ENCODE measurements around the gene ELMO2. TPM values are rescaled to one million over a fixed set of nuclear protein-coding genes. Genes with fewer than 3 reads are reported as not detected.

The ELMO2 gene
- total RNA-seq, 1 experiment from 2014 or later = 28.4 TPM

DNA sequence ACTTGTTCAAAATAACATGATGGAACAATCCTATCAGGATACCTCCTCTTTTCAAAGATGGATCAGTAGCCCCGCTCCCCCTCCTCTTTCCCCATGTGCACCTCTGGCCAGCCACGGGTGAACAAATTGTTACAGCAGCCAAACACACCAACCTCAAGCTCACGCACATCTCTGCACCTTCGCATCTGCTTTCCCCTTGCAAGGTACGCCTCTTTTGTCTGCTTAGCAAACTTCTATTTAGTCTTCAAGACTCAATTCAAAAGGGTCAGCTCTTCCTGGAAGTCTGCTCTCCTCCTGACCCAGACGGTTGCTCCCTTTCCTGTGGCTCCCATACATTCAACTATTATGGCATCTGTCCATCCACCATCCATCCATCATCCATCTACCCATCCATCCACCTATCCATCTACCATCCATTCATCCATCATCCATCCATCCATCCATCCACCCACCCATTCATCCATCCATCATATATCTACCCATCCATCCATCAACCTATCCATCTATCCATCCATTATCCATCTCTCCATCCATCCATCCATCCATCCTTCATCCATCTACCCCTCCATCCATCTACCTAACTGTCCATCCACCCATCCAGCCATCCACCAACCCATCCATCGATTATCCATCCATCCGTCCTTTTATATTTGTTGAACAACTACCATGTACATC is 61.8 kb downstream of the ELMO2 start:
- POLR2A ChIA-PET = no interaction called here

DNA sequence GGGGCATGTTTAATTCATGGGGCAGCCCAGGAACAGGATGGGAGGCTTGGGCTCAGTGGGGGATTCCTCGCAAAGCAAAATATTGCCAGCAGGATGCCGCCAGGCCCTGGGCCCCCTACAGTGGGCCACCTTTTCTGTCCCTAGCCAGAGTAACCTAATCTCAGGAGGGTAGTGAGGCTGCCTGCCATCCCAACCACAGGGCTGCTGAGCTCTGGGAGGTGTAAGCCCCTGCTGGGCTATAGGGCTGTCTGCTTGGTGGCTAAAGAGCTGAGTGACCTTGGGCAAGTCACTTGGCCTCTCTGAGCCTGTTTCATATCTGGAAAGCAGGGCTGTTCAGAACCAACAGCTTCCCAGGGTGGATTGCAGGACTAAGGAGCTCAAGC is 62.4 kb downstream of the ELMO2 start:
- POLR2A ChIA-PET = no interaction called here

More for the DNA sequence above, 61.8 kb downstream of the ELMO2 start:
- ATAC-seq (no peak), DNase-seq (ENCODE audit: low spot score) (no peak)
- Mint-ChIP-seq H3K27me3 (ENCODE audit: low read depth) (peaks cover 18% of the 10 kb centered on the region), H3K36me3 (peaks cover 2% of the 10 kb centered on the region; the same call in 1 of the 2 replicates), H3K4me3 (no peak overlapping the region), H3K9me3 (no peaks in the 10 kb centered on the region), H3K27ac (no peak overlapping the region), H3K4me1 (peaks cover 28% of the 10 kb centered on the region)
- CTCF ChIA-PET = interaction anchor here (1.3 to 1.4 kb wide), 2 partner anchors 38 to 216 kb away, joined by 4 to 6 read pairs; no protein-coding TSS in a partner anchor
- TF ChIP-seq FOXK1 (CRISPR knock-in tag; IDR thresholded peaks at IDR 0.05) = no peak
- no peak for TF ChIP-seq NR3C1 (CRISPR knock-in tag; conservative IDR thresholded peaks at IDR 0.05; ENCODE audit: low read depth)
- no peak for TF ChIP-seq HMGA2 (CRISPR knock-in tag; IDR thresholded peaks at IDR 0.05)
- TF ChIP-seq GRHL2 (CRISPR knock-in tag; IDR thresholded peaks at IDR 0.05; ENCODE audit: insufficient replicate concordance, severe bottlenecking) = no peak
- TF ChIP-seq ZNF121 (CRISPR knock-in tag; IDR thresholded peaks at IDR 0.05) = no peak
- TF ChIP-seq NFYB (CRISPR knock-in tag; conservative IDR thresholded peaks at IDR 0.05; ENCODE audit: low read depth) = no peak
- TF ChIP-seq, protein P1, sequence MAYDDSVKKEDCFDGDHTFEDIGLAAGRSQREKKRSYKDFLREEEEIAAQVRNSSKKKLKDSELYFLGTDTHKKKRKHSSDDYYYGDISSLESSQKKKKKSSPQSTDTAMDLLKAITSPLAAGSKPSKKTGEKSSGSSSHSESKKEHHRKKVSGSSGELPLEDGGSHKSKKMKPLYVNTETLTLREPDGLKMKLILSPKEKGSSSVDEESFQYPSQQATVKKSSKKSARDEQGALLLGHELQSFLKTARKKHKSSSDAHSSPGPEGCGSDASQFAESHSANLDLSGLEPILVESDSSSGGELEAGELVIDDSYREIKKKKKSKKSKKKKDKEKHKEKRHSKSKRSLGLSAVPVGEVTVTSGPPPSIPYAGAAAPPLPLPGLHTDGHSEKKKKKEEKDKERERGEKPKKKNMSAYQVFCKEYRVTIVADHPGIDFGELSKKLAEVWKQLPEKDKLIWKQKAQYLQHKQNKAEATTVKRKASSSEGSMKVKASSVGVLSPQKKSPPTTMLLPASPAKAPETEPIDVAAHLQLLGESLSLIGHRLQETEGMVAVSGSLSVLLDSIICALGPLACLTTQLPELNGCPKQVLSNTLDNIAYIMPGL (CRISPR knock-in tag; IDR thresholded peaks at IDR 0.05) = no peak

DNA sequence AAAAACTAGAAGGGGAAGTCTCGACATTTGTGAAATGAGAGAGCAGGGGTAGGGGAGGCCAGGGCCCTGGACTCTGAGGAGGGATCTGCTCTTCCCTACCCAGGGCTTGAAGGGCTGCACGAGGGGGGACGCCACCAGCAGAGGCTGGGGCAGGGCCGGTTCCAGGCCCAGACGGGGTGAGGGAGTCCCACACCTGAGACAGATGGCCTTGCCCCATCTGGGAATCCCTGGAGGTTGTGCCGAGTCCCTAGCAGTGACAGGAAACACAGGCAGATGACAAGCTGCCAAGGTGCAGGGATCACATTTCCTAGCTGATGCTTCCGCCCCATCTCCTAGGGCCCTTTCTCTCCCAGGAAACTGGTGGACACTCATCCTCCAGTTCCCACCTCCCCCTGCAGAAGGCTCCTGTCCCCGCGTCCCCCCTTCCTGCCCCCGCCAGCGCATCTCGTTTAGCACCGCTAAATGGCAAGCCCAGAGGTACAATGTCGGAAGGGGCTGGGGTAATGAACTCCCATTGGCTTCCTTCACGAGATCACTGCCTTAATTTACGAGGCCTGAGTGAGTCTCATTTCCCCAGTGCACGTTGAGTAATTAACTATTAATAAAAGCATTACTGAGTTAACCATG is 63.0 kb downstream of the ELMO2 start:
- DNase-seq (ENCODE audit: low spot score) (no peak), ATAC-seq (no peak)
- H3K4me3 Mint-ChIP-seq = no peak overlapping the region
- no peaks in the 10 kb centered on the region for H3K36me3 Mint-ChIP-seq
- POLR2A ChIA-PET = no interaction called here
- H3K27me3 Mint-ChIP-seq (ENCODE audit: low read depth) = peaks cover 18% of the 10 kb centered on the region
- CTCF ChIA-PET = interaction anchor here (0.8 to 1.4 kb wide), 4 partner anchors 10 to 215 kb away, joined by 3 to 6 read pairs (median 4); no protein-coding TSS in a partner anchor
- H3K4me1 Mint-ChIP-seq = peaks cover 17% of the 10 kb centered on the region
- no peaks in the 10 kb centered on the region for H3K9me3 Mint-ChIP-seq
- H3K27ac Mint-ChIP-seq = no peak overlapping the region
- TF ChIP-seq NFATC4 (CRISPR knock-in tag; IDR thresholded peaks at IDR 0.05) (no peak), FOXP1 (CRISPR knock-in tag; IDR thresholded peaks at IDR 0.05; ENCODE audit: borderline replicate concordance) (no peak), ZNF138 (CRISPR knock-in tag; conservative IDR thresholded peaks at IDR 0.05) (no peak), RELA (CRISPR knock-in tag; IDR thresholded peaks at IDR 0.05; ENCODE audit: borderline replicate concordance) (no peak), CREB1 (CRISPR knock-in tag; IDR thresholded peaks at IDR 0.05) (no peak), NFE2L1 (CRISPR knock-in tag; IDR thresholded peaks at IDR 0.05) (no peak)
- TF ChIP-seq, protein P2, sequence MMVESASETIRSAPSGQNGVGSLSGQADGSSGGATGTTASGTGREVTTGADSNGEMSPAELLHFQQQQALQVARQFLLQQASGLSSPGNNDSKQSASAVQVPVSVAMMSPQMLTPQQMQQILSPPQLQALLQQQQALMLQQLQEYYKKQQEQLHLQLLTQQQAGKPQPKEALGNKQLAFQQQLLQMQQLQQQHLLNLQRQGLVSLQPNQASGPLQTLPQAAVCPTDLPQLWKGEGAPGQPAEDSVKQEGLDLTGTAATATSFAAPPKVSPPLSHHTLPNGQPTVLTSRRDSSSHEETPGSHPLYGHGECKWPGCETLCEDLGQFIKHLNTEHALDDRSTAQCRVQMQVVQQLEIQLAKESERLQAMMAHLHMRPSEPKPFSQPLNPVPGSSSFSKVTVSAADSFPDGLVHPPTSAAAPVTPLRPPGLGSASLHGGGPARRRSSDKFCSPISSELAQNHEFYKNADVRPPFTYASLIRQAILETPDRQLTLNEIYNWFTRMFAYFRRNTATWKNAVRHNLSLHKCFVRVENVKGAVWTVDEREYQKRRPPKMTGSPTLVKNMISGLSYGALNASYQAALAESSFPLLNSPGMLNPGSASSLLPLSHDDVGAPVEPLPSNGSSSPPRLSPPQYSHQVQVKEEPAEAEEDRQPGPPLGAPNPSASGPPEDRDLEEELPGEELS (CRISPR knock-in tag; IDR thresholded peaks at IDR 0.05) = no peak
- TF ChIP-seq, protein P3, sequence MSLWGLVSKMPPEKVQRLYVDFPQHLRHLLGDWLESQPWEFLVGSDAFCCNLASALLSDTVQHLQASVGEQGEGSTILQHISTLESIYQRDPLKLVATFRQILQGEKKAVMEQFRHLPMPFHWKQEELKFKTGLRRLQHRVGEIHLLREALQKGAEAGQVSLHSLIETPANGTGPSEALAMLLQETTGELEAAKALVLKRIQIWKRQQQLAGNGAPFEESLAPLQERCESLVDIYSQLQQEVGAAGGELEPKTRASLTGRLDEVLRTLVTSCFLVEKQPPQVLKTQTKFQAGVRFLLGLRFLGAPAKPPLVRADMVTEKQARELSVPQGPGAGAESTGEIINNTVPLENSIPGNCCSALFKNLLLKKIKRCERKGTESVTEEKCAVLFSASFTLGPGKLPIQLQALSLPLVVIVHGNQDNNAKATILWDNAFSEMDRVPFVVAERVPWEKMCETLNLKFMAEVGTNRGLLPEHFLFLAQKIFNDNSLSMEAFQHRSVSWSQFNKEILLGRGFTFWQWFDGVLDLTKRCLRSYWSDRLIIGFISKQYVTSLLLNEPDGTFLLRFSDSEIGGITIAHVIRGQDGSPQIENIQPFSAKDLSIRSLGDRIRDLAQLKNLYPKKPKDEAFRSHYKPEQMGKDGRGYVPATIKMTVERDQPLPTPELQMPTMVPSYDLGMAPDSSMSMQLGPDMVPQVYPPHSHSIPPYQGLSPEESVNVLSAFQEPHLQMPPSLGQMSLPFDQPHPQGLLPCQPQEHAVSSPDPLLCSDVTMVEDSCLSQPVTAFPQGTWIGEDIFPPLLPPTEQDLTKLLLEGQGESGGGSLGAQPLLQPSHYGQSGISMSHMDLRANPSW (CRISPR knock-in tag; conservative IDR thresholded peaks at IDR 0.05; ENCODE audit: low read depth) = no peak

More for the DNA sequence above, 62.4 kb downstream of the ELMO2 start:
- CTCF ChIA-PET = interaction anchor here (0.8 to 1.4 kb wide), 4 partner anchors 10 to 215 kb away, joined by 3 to 6 read pairs (median 4); no protein-coding TSS in a partner anchor
- no peaks in the 10 kb centered on the region for H3K9me3 Mint-ChIP-seq
- no peak for DNase-seq (ENCODE audit: low spot score)
- no peak overlapping the region for H3K27ac Mint-ChIP-seq
- no peaks in the 10 kb centered on the region for H3K36me3 Mint-ChIP-seq
- peaks cover 22% of the 10 kb centered on the region for H3K4me1 Mint-ChIP-seq
- peaks cover 18% of the 10 kb centered on the region for H3K27me3 Mint-ChIP-seq (ENCODE audit: low read depth)
- TF ChIP-seq, protein P4, sequence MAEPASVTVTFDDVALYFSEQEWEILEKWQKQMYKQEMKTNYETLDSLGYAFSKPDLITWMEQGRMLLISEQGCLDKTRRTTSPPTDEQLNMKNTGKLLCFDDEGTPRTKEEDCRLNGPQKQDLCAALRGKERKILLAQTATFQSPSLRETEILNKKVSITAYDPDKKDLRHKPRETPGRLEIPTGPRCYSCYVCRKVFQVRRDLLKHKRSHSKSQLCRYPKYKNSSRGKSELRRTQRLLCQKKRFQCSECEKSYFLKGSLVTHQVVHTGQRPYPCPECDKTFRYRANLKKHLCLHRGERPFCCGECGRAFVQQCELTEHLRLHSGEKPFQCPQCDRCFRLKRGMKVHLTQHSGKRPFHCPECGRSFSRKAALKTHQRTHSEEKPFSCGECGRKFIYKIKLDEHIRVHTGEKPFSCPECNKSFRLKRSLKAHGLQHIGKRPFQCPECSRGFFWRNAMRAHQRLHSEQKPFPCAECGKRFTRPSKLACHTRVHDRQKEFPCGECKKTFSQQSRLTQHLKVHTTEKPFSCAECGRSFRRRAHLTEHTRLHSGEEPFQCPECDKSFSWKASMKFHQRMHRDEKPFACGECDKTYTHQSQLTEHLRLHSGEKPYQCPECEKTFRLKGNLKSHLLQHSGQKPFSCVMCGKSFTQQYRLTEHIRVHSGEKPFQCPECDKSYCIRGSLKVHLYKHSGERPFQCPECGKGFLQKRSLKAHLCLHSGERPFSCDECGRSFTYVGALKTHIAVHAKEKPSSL (CRISPR knock-in tag; conservative IDR thresholded peaks at IDR 0.05) = no peak
- TF ChIP-seq, protein P5, sequence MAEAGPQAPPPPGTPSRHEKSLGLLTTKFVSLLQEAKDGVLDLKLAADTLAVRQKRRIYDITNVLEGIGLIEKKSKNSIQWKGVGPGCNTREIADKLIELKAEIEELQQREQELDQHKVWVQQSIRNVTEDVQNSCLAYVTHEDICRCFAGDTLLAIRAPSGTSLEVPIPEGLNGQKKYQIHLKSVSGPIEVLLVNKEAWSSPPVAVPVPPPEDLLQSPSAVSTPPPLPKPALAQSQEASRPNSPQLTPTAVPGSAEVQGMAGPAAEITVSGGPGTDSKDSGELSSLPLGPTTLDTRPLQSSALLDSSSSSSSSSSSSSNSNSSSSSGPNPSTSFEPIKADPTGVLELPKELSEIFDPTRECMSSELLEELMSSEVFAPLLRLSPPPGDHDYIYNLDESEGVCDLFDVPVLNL (CRISPR knock-in tag; IDR thresholded peaks at IDR 0.05; ENCODE audit: borderline replicate concordance, low read depth) = no peak
- TF ChIP-seq NFE2L1 (CRISPR knock-in tag; IDR thresholded peaks at IDR 0.05) = no peak
- TF ChIP-seq PRRX2 (CRISPR knock-in tag; IDR thresholded peaks at IDR 0.05) = no peak
- peak; percentile 39; the same call in 1 of the 2 replicates for TF ChIP-seq ZNF423 (CRISPR knock-in tag; IDR thresholded peaks at IDR 0.05)
- no peak for ATAC-seq
- no peak overlapping the region for H3K4me3 Mint-ChIP-seq
